HFFc6 (cell line): ENCODE measurements around the gene TCEANC2. TPM values are rescaled to one million over a fixed set of nuclear protein-coding genes. Genes with fewer than 3 reads are reported as not detected.
A peak's percentile ranks its signal among the peaks of the same experiment; 100 is the strongest.
"Not testable (repeated sequence)": the region's sequence is repeated elsewhere in the genome, so short reads cannot be mapped to it uniquely, and the experiment has no call there.

ENCODE experiments used
- DNase-seq: peaks from one replicate; pipeline ENCODE4 v3.0.0-alpha.2; 2018
- H3K27ac Mint-ChIP-seq: 2 replicates; pipeline ENCODE4 v1.8.0; 2020; ENCODE audit warnings: mild to moderate bottlenecking, mixed read lengths
- H3K27me3 Mint-ChIP-seq: 2 replicates; pipeline ENCODE4 v1.8.0; 2021; ENCODE audit warnings: mild to moderate bottlenecking, moderate library complexity, mixed read lengths; ENCODE audit not compliant: insufficient read depth
- H3K36me3 Mint-ChIP-seq: 2 replicates; pipeline ENCODE4 v1.8.0; 2021; ENCODE audit warnings: low read depth, mixed read lengths
- H3K4me1 Mint-ChIP-seq: 2 replicates; pipeline ENCODE4 v1.8.0; 2020; ENCODE audit warnings: low read depth, mixed read lengths
- H3K4me3 Mint-ChIP-seq: 2 replicates; pipeline ENCODE4 v1.8.0; 2020; ENCODE audit warnings: mild to moderate bottlenecking, moderate library complexity, mixed read lengths
- H3K9me3 Mint-ChIP-seq: 2 replicates; pipeline ENCODE4 v1.8.0; 2020; ENCODE audit warnings: mild to moderate bottlenecking, mixed read lengths
- CTCF ChIP-seq: fragments of 200-600 bp; sonication (generic); IDR thresholded peaks from 2 replicates; pipeline ENCODE4 v1.5.0; 2021; ENCODE audit warnings: antibody characterized with exemption, mild to moderate bottlenecking
- total RNA-seq, 6 experiments: library from RNA; stranded (reverse); fragmentation: NEBNext Ultra II Directional; extraction: Animal tissue kit (Norgen Biotek cat#: 25700); gene quantifications; 2 replicates in 1 of 6; 3 replicates in 5 of 6; pipeline ENCODE4 v1.2.3, GENCODE V29; 2021

The TCEANC2 gene
- total RNA-seq, 6 experiments from 2014 or later, result 4.2 to 5.5 (median 4.8) TPM

- H3K27ac Mint-ChIP-seq, result no peak overlapping the region
- no peak overlapping the region for H3K4me3 Mint-ChIP-seq
- no peaks in the 10 kb centered on the region for H3K9me3 Mint-ChIP-seq
Measured at GRCh38 chr1:54103414-54103813, 50.0 kb downstream of the TCEANC2 start.

GRCh38 chr1:54104613-54105012 is 51.2 kb downstream of the TCEANC2 start:
- H3K4me3 Mint-ChIP-seq, H3K27ac Mint-ChIP-seq, DNase-seq: not testable (repeated sequence)

More at GRCh38 chr1:54103414-54103813, 50.0 kb downstream of the TCEANC2 start:
- no peaks in the 10 kb centered on the region for H3K27me3 Mint-ChIP-seq
- no peaks in the 10 kb centered on the region for H3K36me3 Mint-ChIP-seq
- H3K4me1 Mint-ChIP-seq, result peaks cover 5% of the 10 kb centered on the region; the same call in 1 of the 2 replicates
- no peak for DNase-seq
- no peak for TF ChIP-seq CTCF

GRCh38 chr1:54105080-54105479 is 51.7 kb downstream of the TCEANC2 start:
- DNase-seq, result no peak
- Mint-ChIP-seq H3K4me3 (no peak overlapping the region), H3K36me3 (no peaks in the 10 kb centered on the region), H3K9me3 (no peaks in the 10 kb centered on the region), H3K27ac (no peak overlapping the region), H3K4me1 (peaks cover 5% of the 10 kb centered on the region; the same call in 1 of the 2 replicates), H3K27me3 (peaks cover under 1% of the 10 kb centered on the region; the same call in 1 of the 2 replicates)
- no peak for TF ChIP-seq CTCF

More at GRCh38 chr1:54104613-54105012, 51.2 kb downstream of the TCEANC2 start:
- not testable (repeated sequence) for H3K9me3 Mint-ChIP-seq, H3K4me1 Mint-ChIP-seq, H3K27me3 Mint-ChIP-seq, H3K36me3 Mint-ChIP-seq

- H3K36me3 Mint-ChIP-seq, result no peaks in the 10 kb centered on the region
- no peaks in the 10 kb centered on the region for H3K9me3 Mint-ChIP-seq
- H3K27me3 Mint-ChIP-seq, result peaks cover 2% of the 10 kb centered on the region; the same call in 1 of the 2 replicates
- peaks cover 5% of the 10 kb centered on the region; the same call in 1 of the 2 replicates for H3K4me1 Mint-ChIP-seq
- no peak overlapping the region for H3K4me3 Mint-ChIP-seq
- no peak for TF ChIP-seq CTCF
- DNase-seq, result no peak
- no peak overlapping the region for H3K27ac Mint-ChIP-seq
Measured at GRCh38 chr1:54105736-54106269, 52.4 kb downstream of the TCEANC2 start.

- DNase-seq, result no peak
- peaks cover 2% of the 10 kb centered on the region; the same call in 1 of the 2 replicates for H3K27me3 Mint-ChIP-seq
- H3K9me3 Mint-ChIP-seq, result no peaks in the 10 kb centered on the region
- H3K4me1 Mint-ChIP-seq, result peaks cover 5% of the 10 kb centered on the region; the same call in 1 of the 2 replicates
- TF ChIP-seq CTCF, result peak; percentile 57
- no peak overlapping the region for H3K4me3 Mint-ChIP-seq
- no peaks in the 10 kb centered on the region for H3K36me3 Mint-ChIP-seq
- H3K27ac Mint-ChIP-seq, result no peak overlapping the region
Measured at GRCh38 chr1:54107131-54107530, 53.7 kb downstream of the TCEANC2 start.

- no peaks in the 10 kb centered on the region for H3K36me3 Mint-ChIP-seq
- no peak for DNase-seq
- no peak for TF ChIP-seq CTCF
- no peaks in the 10 kb centered on the region for H3K9me3 Mint-ChIP-seq
- H3K4me3 Mint-ChIP-seq, result no peak overlapping the region
- no peak overlapping the region for H3K27ac Mint-ChIP-seq
- peaks cover 5% of the 10 kb centered on the region; the same call in 1 of the 2 replicates for H3K4me1 Mint-ChIP-seq
- H3K27me3 Mint-ChIP-seq, result peaks cover 2% of the 10 kb centered on the region; the same call in 1 of the 2 replicates
Measured at GRCh38 chr1:54108156-54108555, 54.7 kb downstream of the TCEANC2 start.
